ENCODE data around the gene SLC29A4. TPM values are rescaled to one million over a fixed set of nuclear protein-coding genes. Genes with fewer than 3 reads are reported as not detected.

Gene SLC29A4
- total RNA-seq, 1 experiment from 2014 or later = 24.5 TPM

GRCh38 chr7:5265320-5266190, 17.2 kb upstream of the SLC29A4 start:
- Histone ChIP-seq H3K27me3 (ENCODE audit: insufficient read depth, low read length) (no peaks in the 10 kb centered on the region), H3K9me2 (ENCODE audit: insufficient read depth) (no peaks in the 10 kb centered on the region), H3K79me2 (ENCODE audit: insufficient read depth, low read length) (no peaks in the 10 kb centered on the region), H3K9ac (ENCODE audit: low read length) (no peak overlapping the region), H4K20me1 (ENCODE audit: insufficient read depth) (no peaks in the 10 kb centered on the region), H3K4me3 (replicated peaks in 1 of 2; ENCODE audit: low read depth in 1 of 2, low read length in 2 of 2) (no peak overlapping the region), H3K4me1 (ENCODE audit: control insufficient read depth in 1 of 2, insufficient read depth in 2 of 2, low read length in 2 of 2) (peaks cover 0 to 2% of the 10 kb centered on the region in 2 experiments; a peak in 1 of 4 replicates), H3K27ac (ENCODE audit: low read depth, low read length) (no peak overlapping the region), H3K9me3 (ENCODE audit: control insufficient read depth in 1 of 2, insufficient read depth in 1 of 2, low read depth in 1 of 2, low read length in 2 of 2) (no peaks in the 10 kb centered on the region), H3K4me2 (ENCODE audit: low read length) (no peak overlapping the region), H3K36me3 (ENCODE audit: control insufficient read depth in 1 of 2, insufficient read depth in 2 of 2, low read length in 2 of 2) (no peaks in the 10 kb centered on the region), H2AFZ (ENCODE audit: low read depth, low read length, poor library complexity, severe bottlenecking) (no peak overlapping the region)
- TF ChIP-seq POLR2AphosphoS5 (IDR thresholded peaks at IDR 0.05; ENCODE audit: low read depth, low read length) = no peak
- TF ChIP-seq FOSL1 (IDR thresholded peaks at IDR 0.05; ENCODE audit: low read depth) = no peak
- TF ChIP-seq EGR1 (IDR thresholded peaks at IDR 0.05; ENCODE audit: low read depth) = no peak
- no peak for TF ChIP-seq ZBTB33 (IDR thresholded peaks at IDR 0.05; ENCODE audit: extremely low read depth, insufficient replicate concordance, low read length)
- no peak for TF ChIP-seq EZH2 (IDR thresholded peaks at IDR 0.05)
- no peak for TF ChIP-seq POLR2A (IDR thresholded peaks at IDR 0.05; ENCODE audit: borderline replicate concordance, extremely low read depth, insufficient read depth, insufficient read length)
- no peak for TF ChIP-seq RAD21 (IDR thresholded peaks at IDR 0.05; ENCODE audit: low read depth)
- no peak for TF ChIP-seq EZH2phosphoT487 (IDR thresholded peaks at IDR 0.05; ENCODE audit: borderline replicate concordance)
- no peak for TF ChIP-seq CTCF (IDR thresholded peaks at IDR 0.05 in 2 of 3, conservative IDR thresholded peaks at IDR 0.05 in 1 of 3; ENCODE audit: borderline replicate concordance in 1 of 3, insufficient read depth in 1 of 3, low read depth in 2 of 3, low read length in 2 of 3)
- no peak for TF ChIP-seq SIN3A (IDR thresholded peaks at IDR 0.05; ENCODE audit: low read depth)
- TF ChIP-seq CBX3 (IDR thresholded peaks at IDR 0.05; ENCODE audit: low read depth) = no peak
- no peak for TF ChIP-seq ATF3 (IDR thresholded peaks at IDR 0.05)
- no peak for TF ChIP-seq REST (IDR thresholded peaks at IDR 0.05; ENCODE audit: low read depth)
- RAD21 ChIA-PET (ENCODE audit: low non-redundant PET in 1 of 2, low total read pairs in 2 of 2, uncharacterized antibody in 2 of 2, unreplicated experiment in 2 of 2) = no interaction called here
- POLR2A ChIA-PET = no interaction called here
- no TSS peak for BruUV-seq (replicated peaks)
- DNase-seq (ENCODE audit: low read depth, low spot score) (no peak), ATAC-seq (no peak)
- intact Hi-C loops (cut with micrococcal nuclease) = no loop called here
- CTCF ChIA-PET = no interaction called here
